IMR-90 (cell line): ENCODE results near the gene LCA5L. TPM values are rescaled to one million over a fixed set of nuclear protein-coding genes. Genes with fewer than 3 reads are reported as not detected.

Experiments
- ATAC-seq: fragments of 200-7000 bp; cut with Tn5 transposase; 2 replicates; pipeline ENCODE4 v1.9.1; 2020; ENCODE audit warnings: low read depth, mild to moderate bottlenecking, moderate library complexity
- BruUV-seq: library from RNA; stranded (reverse); fragments of 400-500 nt; replicated peaks from 2 replicates; lab custom pipeline; 2021; lab: Mats Ljungman, UMichigan
- CTCF ChIA-PET: fragments of 300-600 bp; formaldehyde crosslinking; extraction: SDS; loops from one replicate; lab custom pipeline; 2021; ENCODE audit warnings: antibody characterized with exemption; lab: Yijun Ruan, JAX
- POLR2A ChIA-PET: fragments of 300-600 bp; sonication (Branson Sonifier 250); formaldehyde crosslinking; loops from one replicate; lab custom pipeline; 2022; ENCODE audit warnings: antibody characterized with exemption; ENCODE audit not compliant: unreplicated experiment; lab: Charles Lee
- DNase-seq: peaks from one replicate; pipeline ENCODE4 v3.0.0; 2013
- H2AFZ ChIP-seq: replicated peaks from 2 replicates; pipeline ENCODE3; 2013; ENCODE audit warnings: low read length, mild to moderate bottlenecking; ENCODE audit not compliant: poor library complexity
- H2AK5ac ChIP-seq: 2 replicates; pipeline ENCODE4 v1.6.1; 2013; ENCODE audit warnings: low read depth, low read length, inconsistent platforms
- H2AK9ac ChIP-seq: replicated peaks from 2 replicates; pipeline ENCODE3; 2013; ENCODE audit warnings: mild to moderate bottlenecking, low read depth, low read length, moderate library complexity; ENCODE audit not compliant: poor library complexity
- H2BK120ac ChIP-seq: 2 replicates; pipeline ENCODE4 v1.6.1; 2013; ENCODE audit warnings: low read depth, low read length, inconsistent platforms
- H2BK15ac ChIP-seq: 3 replicates; pipeline ENCODE4 v1.6.1; 2013; ENCODE audit warnings: low read depth, low read length, inconsistent platforms
- H2BK20ac ChIP-seq: 2 replicates; pipeline ENCODE4 v1.6.1; 2013; ENCODE audit warnings: low read depth, mild to moderate bottlenecking, inconsistent platforms, low read length, moderate library complexity
- H2BK5ac ChIP-seq: 2 replicates; pipeline ENCODE4 v1.6.1; 2013; ENCODE audit warnings: mild to moderate bottlenecking, low read depth, low read length, inconsistent platforms; ENCODE audit not compliant: poor library complexity, severe bottlenecking
- H3K14ac ChIP-seq: replicated peaks from 2 replicates; pipeline ENCODE4 v1.6.1; 2013; ENCODE audit warnings: low read depth, low read length, inconsistent platforms
- H3K18ac ChIP-seq: 2 replicates; pipeline ENCODE4 v1.6.1; 2013; ENCODE audit warnings: low read depth, low read length, control low read depth
- H3K23ac ChIP-seq: 2 replicates; pipeline ENCODE4 v1.6.1; 2013; ENCODE audit warnings: low read depth, low read length, inconsistent platforms
- H3K27ac ChIP-seq: 2 replicates; pipeline ENCODE4 v1.5.1; 2013; ENCODE audit warnings: mild to moderate bottlenecking, control low read depth, low read length; ENCODE audit not compliant: insufficient read depth
- H3K27me3 ChIP-seq: 2 replicates; pipeline ENCODE4 v1.6.1; 2013; ENCODE audit warnings: low read length; ENCODE audit not compliant: control insufficient read depth, insufficient read depth
- H3K36me3 ChIP-seq: 2 replicates; pipeline ENCODE4 v1.6.1; 2013; ENCODE audit warnings: low read length, mixed read lengths; ENCODE audit not compliant: control insufficient read depth, insufficient read depth
- H3K4ac ChIP-seq: 2 replicates; pipeline ENCODE4 v1.6.1; 2013; ENCODE audit warnings: low read depth, low read length, inconsistent platforms
- H3K4me1 ChIP-seq: 2 replicates; pipeline ENCODE4 v1.6.1; 2013; ENCODE audit warnings: low read length, mixed read lengths; ENCODE audit not compliant: control insufficient read depth, insufficient read depth
- H3K4me2 ChIP-seq: 2 replicates; pipeline ENCODE4 v1.6.1; 2013; ENCODE audit warnings: low read depth, mild to moderate bottlenecking, control low read depth, low read length, moderate library complexity
- H3K4me3 ChIP-seq: 2 replicates; pipeline ENCODE4 v1.5.1; 2013; ENCODE audit warnings: low read depth, mild to moderate bottlenecking, control low read depth, low read length, moderate library complexity; ENCODE audit not compliant: insufficient read depth
- H3K56ac ChIP-seq: 2 replicates; pipeline ENCODE4 v1.6.1; 2013; ENCODE audit warnings: low read length, inconsistent platforms; ENCODE audit not compliant: insufficient read depth; ENCODE audit errors: extremely low read depth
- H3K79me1 ChIP-seq, 2 experiments: 2 replicates each; pipeline ENCODE4 v1.6.1; 2013; ENCODE audit warnings: low read length in 2 of 2, inconsistent platforms in 1 of 2, low read depth in 1 of 2
- H3K9ac ChIP-seq: 2 replicates; pipeline ENCODE4 v1.6.1; 2013; ENCODE audit warnings: low read depth, low read length, control low read depth
- H3K9me1 ChIP-seq: 2 replicates; pipeline ENCODE4 v1.6.1; 2013; ENCODE audit warnings: low read length, inconsistent platforms; ENCODE audit not compliant: insufficient read depth
- H3K9me3 ChIP-seq: 2 replicates; pipeline ENCODE4 v1.6.1; 2013; ENCODE audit warnings: low read length; ENCODE audit not compliant: control insufficient read depth, insufficient read depth
- H4K20me1 ChIP-seq: 2 replicates; pipeline ENCODE4 v1.6.1; 2013; ENCODE audit warnings: low read length, inconsistent platforms; ENCODE audit not compliant: insufficient read depth
- H4K5ac ChIP-seq: 2 replicates; pipeline ENCODE4 v1.6.1; 2013; ENCODE audit warnings: mild to moderate bottlenecking, low read depth, low read length, control low read depth
- H4K8ac ChIP-seq, 2 experiments: 2 replicates each; pipeline ENCODE4 v1.6.1; 2013; ENCODE audit warnings: low read depth in 2 of 2, low read length in 2 of 2, control low read depth in 1 of 2, inconsistent platforms in 1 of 2
- H4K91ac ChIP-seq: 2 replicates; pipeline ENCODE4 v1.6.1; 2013; ENCODE audit warnings: low read depth, low read length, inconsistent platforms; ENCODE audit not compliant: insufficient read depth
- BHLHE40 ChIP-seq: fragments of 150-350 bp; IDR thresholded peaks from 2 replicates; pipeline ENCODE4 v1.6.1; 2016; ENCODE audit warnings: mild to moderate bottlenecking, low read depth, low read length
- CEBPB ChIP-seq: IDR thresholded peaks from 2 replicates; pipeline ENCODE4 v1.6.1; 2012; ENCODE audit warnings: low read depth, low read length, improper control_type of control experiment
- CHD1 ChIP-seq: IDR thresholded peaks from 2 replicates; pipeline ENCODE4 v1.6.1; 2012; ENCODE audit warnings: low read depth, low read length, improper control_type of control experiment
- CTCF ChIP-seq: conservative IDR thresholded peaks from 2 replicates; pipeline ENCODE4 v1.5.1; 2012; ENCODE audit warnings: mild to moderate bottlenecking, low read depth, low read length, improper control_type of control experiment
- ELK1 ChIP-seq: fragments of 150-350 bp; IDR thresholded peaks from 2 replicates; pipeline ENCODE4 v1.6.1; 2016; ENCODE audit warnings: low read depth, mild to moderate bottlenecking, low read length, moderate library complexity, borderline replicate concordance
- FOS ChIP-seq: fragments of 150-350 bp; IDR thresholded peaks from 2 replicates; pipeline ENCODE4 v1.6.1; 2016; ENCODE audit warnings: low read depth, low read length
- MAFK ChIP-seq: IDR thresholded peaks from 2 replicates; pipeline ENCODE4 v1.6.1; 2012; ENCODE audit warnings: low read depth, low read length, improper control_type of control experiment
- MAZ ChIP-seq: IDR thresholded peaks from 2 replicates; pipeline ENCODE4 v1.6.1; 2012; ENCODE audit warnings: low read depth, mild to moderate bottlenecking, low read length, improper control_type of control experiment, moderate library complexity, borderline replicate concordance
- MXI1 ChIP-seq: IDR thresholded peaks from 2 replicates; pipeline ENCODE4 v1.6.1; 2012; ENCODE audit warnings: low read depth, mild to moderate bottlenecking, low read length, moderate library complexity, borderline replicate concordance
- NFE2L2 ChIP-seq: fragments of 150-350 bp; IDR thresholded peaks from 2 replicates; pipeline ENCODE4 v1.6.1; 2016; ENCODE audit warnings: low read depth, mild to moderate bottlenecking, low read length
- POLR2A ChIP-seq: IDR thresholded peaks from 2 replicates; pipeline ENCODE4 v1.6.1; 2012; ENCODE audit warnings: mild to moderate bottlenecking, low read depth, low read length
- RAD21 ChIP-seq: IDR thresholded peaks from 2 replicates; pipeline ENCODE4 v1.6.1; 2012; ENCODE audit warnings: low read length, improper control_type of control experiment
- RCOR1 ChIP-seq: IDR thresholded peaks from 2 replicates; pipeline ENCODE4 v1.6.1; 2012; ENCODE audit warnings: mild to moderate bottlenecking, low read length, improper control_type of control experiment; ENCODE audit not compliant: insufficient replicate concordance
- RFX5 ChIP-seq: IDR thresholded peaks from 2 replicates; pipeline ENCODE4 v1.8.0; 2012; ENCODE audit warnings: low read depth, mild to moderate bottlenecking, low read length, moderate library complexity
- SMC3 ChIP-seq: fragments of 150-350 bp; IDR thresholded peaks from 2 replicates; pipeline ENCODE4 v1.6.1; 2016; ENCODE audit warnings: low read depth, mild to moderate bottlenecking, antibody characterized with exemption, low read length, moderate library complexity
- USF2 ChIP-seq: fragments of 150-350 bp; IDR thresholded peaks from 2 replicates; pipeline ENCODE4 v1.6.1; 2017; ENCODE audit warnings: mild to moderate bottlenecking, antibody characterized with exemption, low read length, low read depth
- WGBS, 2 experiments: methylation state at CpG; one replicate each; pipeline versions ENCODE4 v1.1.5 to v1.1.7; 2013; ENCODE audit warnings: missing lambda C conversion rate in 2 of 2; ENCODE audit not compliant: insufficient read length in 1 of 2; ENCODE audit errors: extremely low coverage in 2 of 2; 5-methylcytosine and 5-hydroxymethylcytosine counted together
- dilution Hi-C: fragments of 300-500 bp; cut with HindIII; formaldehyde crosslinking; loops from one replicate; pipeline ENCODE4 v1.14.3; 2018; ENCODE audit warnings: low sequenced_read_pairs; ENCODE audit not compliant: unreplicated experiment
- in situ Hi-C: fragments of 300-500 bp; cut with MboI; formaldehyde crosslinking; loops from 3 replicates; pipeline ENCODE4 v1.14.3; 2019; ENCODE audit warnings: low sequenced_read_pairs, inconsistent platforms, mixed read lengths
- intact Hi-C: fragments of 100-400 bp; cut with micrococcal nuclease; formaldehyde crosslinking; loops from 2 replicates; pipeline ENCODE4 v1.10.0; 2022
- polyA plus RNA-seq, 3 experiments: library from polyadenylated mRNA; depleted of rRNA; stranded (reverse); fragments of >200 nt; gene quantifications; 2 replicates each; pipeline ENCODE4 v1.2.3, GENCODE V29; 2012; ENCODE audit warnings: low replicate concordance in 1 of 3
- total RNA-seq: library from RNA; depleted of rRNA; stranded (reverse); fragments of >200 nt; gene quantifications from 2 replicates; pipeline ENCODE4 v1.2.3, GENCODE V29; 2012

LCA5L gene
- total and polyA plus RNA-seq, 2 of the 4 experiments (the other 2 are of a cell fraction): 0.18 to 0.26 TPM

GRCh38 chr21:39453571-39454179, 8.1 kb upstream of the LCA5L start:
- dilution Hi-C loops: no loop called here
- H2BK20ac ChIP-seq: no peak overlapping the region
- no peak overlapping the region for H4K5ac ChIP-seq
- no peak overlapping the region for H3K56ac ChIP-seq
- no peaks in the 10 kb centered on the region; the same call in none of the 2 replicates for H3K4me1 ChIP-seq
- no peak overlapping the region for H2BK120ac ChIP-seq
- no peak overlapping the region for H2AFZ ChIP-seq
- H3K4me3 ChIP-seq: no peak overlapping the region
- no peak overlapping the region for H2AK9ac ChIP-seq
- no peak overlapping the region for H3K4ac ChIP-seq
- POLR2A ChIA-PET: no interaction called here
- no peak overlapping the region for H3K9ac ChIP-seq
- in situ Hi-C loops: no loop called here
- no peak overlapping the region for H3K4me2 ChIP-seq
- WGBS, 2 experiments: no CpG with 5 or more reads among the region's 4 CpGs
- no peaks in the 10 kb centered on the region for H3K79me1 ChIP-seq
- ATAC-seq (no peak), DNase-seq (no peak)
- H3K23ac ChIP-seq: no peak overlapping the region
- CTCF ChIA-PET: interaction anchor here (0.9 to 1.0 kb wide), 2 partner anchors 12 to 30 kb away, joined by 3 read pairs; no protein-coding TSS in a partner anchor
- H2BK15ac ChIP-seq: no peak overlapping the region
- H3K36me3 ChIP-seq: no peaks in the 10 kb centered on the region
- H3K14ac ChIP-seq: no peak overlapping the region
- H3K18ac ChIP-seq: no peak overlapping the region
- no peak overlapping the region for H4K91ac ChIP-seq
- no peaks in the 10 kb centered on the region for H3K9me3 ChIP-seq
- no TSS peak for BruUV-seq
- H2AK5ac ChIP-seq: no peak overlapping the region
- H3K9me1 ChIP-seq: 0 out of 2 replicates have a peak, but pooled peaks cover 3% of the 10 kb centered on the region
- H3K27ac ChIP-seq: no peak overlapping the region
- H2BK5ac ChIP-seq: no peak overlapping the region
- no peaks in the 10 kb centered on the region for H4K20me1 ChIP-seq
- no peak for TF ChIP-seq CEBPB
- TF ChIP-seq SMC3: no peak
- no peak for TF ChIP-seq NFE2L2
- no peak for TF ChIP-seq CHD1
- TF ChIP-seq MAZ: no peak
- TF ChIP-seq MAFK: no peak
- TF ChIP-seq POLR2A: no peak
- no peak for TF ChIP-seq RCOR1
- no peak for TF ChIP-seq CTCF
- no peak for TF ChIP-seq BHLHE40
- no peak for TF ChIP-seq MXI1
- TF ChIP-seq ELK1: no peak
- TF ChIP-seq RAD21: no peak
- no peak for TF ChIP-seq RFX5
- no peak for TF ChIP-seq FOS
- no peak for TF ChIP-seq USF2
- intact Hi-C loops: no loop called here
- H3K27me3 ChIP-seq: peaks cover 2% of the 10 kb centered on the region
- no peak overlapping the region for H4K8ac ChIP-seq
